IPS-18a (cell line): ENCODE measurements around the gene WASHC4.

Experiments
- H3K27ac ChIP-seq: one replicate; pipeline ENCODE4 v1.5.1; 2013; ENCODE audit warnings: low read length
- H3K27me3 ChIP-seq: one replicate; pipeline ENCODE4 v1.6.1; 2013; ENCODE audit warnings: mild to moderate bottlenecking, low read length; ENCODE audit not compliant: control insufficient read depth, insufficient read depth
- H3K36me3 ChIP-seq: one replicate; pipeline ENCODE4 v1.6.1; 2013; ENCODE audit warnings: low read depth, low read length; ENCODE audit not compliant: control insufficient read depth
- H3K4me1 ChIP-seq: one replicate; pipeline ENCODE4 v1.6.1; 2013; ENCODE audit warnings: low read depth, low read length; ENCODE audit not compliant: control insufficient read depth
- H3K4me3 ChIP-seq: one replicate; pipeline ENCODE4 v1.5.1; 2013; ENCODE audit warnings: low read length
- H3K9ac ChIP-seq: one replicate; pipeline ENCODE4 v1.6.1; 2013; ENCODE audit warnings: mild to moderate bottlenecking, low read length, moderate library complexity
- H3K9me3 ChIP-seq: one replicate; pipeline ENCODE4 v1.6.1; 2013; ENCODE audit warnings: low read depth, low read length; ENCODE audit not compliant: control insufficient read depth

WASHC4 gene

GRCh38 chr12:105107494-105108371 is at the start of gene WASHC4:
Gene WASHC4 (plus strand): TSS chr12:105107731. CDS start chr12:105107801, 70 bp downstream.
- peaks cover 7% of the 10 kb centered on the region for H3K27me3 ChIP-seq
- H3K9ac ChIP-seq = peak within 1 kb of the TSS; percentile 86
- peak within 1 kb of the TSS; percentile 89 for H3K27ac ChIP-seq
- no peaks in the 10 kb centered on the region for H3K9me3 ChIP-seq
- H3K4me1 ChIP-seq = peaks cover 36% of the 10 kb centered on the region
- peak within 1 kb of the TSS; percentile 94 for H3K4me3 ChIP-seq
- H3K36me3 ChIP-seq = peaks cover 9% of the 10 kb centered on the region

GRCh38 chr12:105060715-105061378 is 46.7 kb upstream of the WASHC4 start:
- H3K4me1 ChIP-seq = no peaks in the 10 kb centered on the region
- H3K9me3 ChIP-seq = no peaks in the 10 kb centered on the region
- no peak overlapping the region for H3K9ac ChIP-seq
- no peaks in the 10 kb centered on the region for H3K27me3 ChIP-seq
- no peaks in the 10 kb centered on the region for H3K36me3 ChIP-seq
- H3K4me3 ChIP-seq = no peak overlapping the region
- H3K27ac ChIP-seq = no peak overlapping the region

GRCh38 chr12:105064564-105065178 is 42.9 kb upstream of the WASHC4 start:
- H3K4me1 ChIP-seq = no peaks in the 10 kb centered on the region
- no peaks in the 10 kb centered on the region for H3K27me3 ChIP-seq
- no peak overlapping the region for H3K4me3 ChIP-seq
- H3K9ac ChIP-seq = no peak overlapping the region
- no peaks in the 10 kb centered on the region for H3K36me3 ChIP-seq
- H3K9me3 ChIP-seq = no peaks in the 10 kb centered on the region
- no peak overlapping the region for H3K27ac ChIP-seq

DNA sequence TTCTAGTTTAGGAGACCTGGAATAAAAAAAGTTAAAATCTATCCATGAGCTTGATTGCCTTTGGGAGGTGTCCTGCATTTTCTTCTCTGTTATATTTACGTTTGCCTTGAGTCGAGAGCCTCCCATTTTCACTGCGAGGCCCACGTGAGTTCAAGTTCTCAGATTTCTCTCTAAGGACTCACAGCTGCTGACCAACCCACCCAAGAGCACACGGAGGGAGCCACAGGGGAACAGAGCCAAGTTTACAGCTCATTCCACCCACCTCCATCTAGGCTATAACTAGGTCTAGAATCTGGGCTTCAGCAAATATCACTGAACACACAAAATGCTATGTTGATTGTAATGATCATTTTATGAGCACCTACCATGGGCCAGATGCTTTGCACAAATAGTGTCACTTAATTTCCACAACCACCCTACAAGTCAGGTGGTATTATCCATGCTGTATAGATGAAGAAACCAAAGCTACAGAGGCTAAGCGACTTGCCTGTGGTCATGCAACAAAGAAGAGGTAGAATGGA is 40.0 kb upstream of the WASHC4 start:
- H3K9me3 ChIP-seq = no peaks in the 10 kb centered on the region
- no peaks in the 10 kb centered on the region for H3K36me3 ChIP-seq
- H3K27ac ChIP-seq = no peak overlapping the region
- no peaks in the 10 kb centered on the region for H3K4me1 ChIP-seq
- H3K27me3 ChIP-seq = no peaks in the 10 kb centered on the region
- no peak overlapping the region for H3K9ac ChIP-seq
- H3K4me3 ChIP-seq = no peak overlapping the region

GRCh38 chr12:105069936-105070702 is 37.4 kb upstream of the WASHC4 start:
- H3K9me3 ChIP-seq = no peaks in the 10 kb centered on the region
- H3K27me3 ChIP-seq = no peaks in the 10 kb centered on the region
- H3K4me3 ChIP-seq = no peak overlapping the region
- H3K9ac ChIP-seq = no peak overlapping the region
- H3K4me1 ChIP-seq = no peaks in the 10 kb centered on the region
- H3K27ac ChIP-seq = no peak overlapping the region
- no peaks in the 10 kb centered on the region for H3K36me3 ChIP-seq

- H3K36me3 ChIP-seq = no peaks in the 10 kb centered on the region
- no peak overlapping the region for H3K4me3 ChIP-seq
- H3K9ac ChIP-seq = no peak overlapping the region
- no peak overlapping the region for H3K27ac ChIP-seq
- H3K4me1 ChIP-seq = no peaks in the 10 kb centered on the region
- no peaks in the 10 kb centered on the region for H3K9me3 ChIP-seq
- H3K27me3 ChIP-seq = no peaks in the 10 kb centered on the region
Measured at GRCh38 chr12:105071981-105072380, 35.5 kb upstream of the WASHC4 start.

DNA sequence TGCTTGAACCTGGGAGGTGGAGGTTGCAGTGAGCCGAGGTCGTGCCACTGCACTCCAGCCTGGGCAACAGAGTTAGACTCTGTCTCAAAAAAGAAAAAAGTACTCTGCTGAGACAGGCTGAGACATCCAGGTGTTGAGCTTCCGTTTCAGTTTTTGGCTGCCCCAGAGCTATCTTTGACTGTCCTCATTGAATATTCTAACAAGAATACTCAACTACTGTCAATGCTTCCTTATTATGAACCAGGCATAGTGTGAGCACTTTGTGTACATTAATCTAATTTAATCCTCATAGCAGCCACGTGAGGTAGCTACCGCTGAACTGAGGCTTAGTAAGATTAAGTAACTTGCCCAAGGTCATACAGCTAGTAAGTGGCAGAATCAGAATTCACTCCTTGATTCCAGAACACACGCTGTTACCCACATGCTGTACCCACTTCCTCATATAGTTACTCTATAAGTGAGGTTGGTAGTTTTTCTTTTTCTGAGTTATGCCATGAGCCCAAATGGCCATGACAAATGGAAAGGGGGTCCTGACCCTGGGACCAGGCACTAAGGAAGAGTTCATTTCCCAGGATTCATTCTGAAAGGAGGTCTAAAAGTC is 34.5 kb upstream of the WASHC4 start:
- Histone ChIP-seq H3K27ac (no peak overlapping the region), H3K9ac (no peak overlapping the region), H3K4me1 (no peaks in the 10 kb centered on the region)

GRCh38 chr12:105076098-105076497 is 31.4 kb upstream of the WASHC4 start:
- H3K9ac ChIP-seq = no peak overlapping the region
- no peak overlapping the region for H3K4me3 ChIP-seq
- no peaks in the 10 kb centered on the region for H3K27me3 ChIP-seq
- H3K9me3 ChIP-seq = no peaks in the 10 kb centered on the region
- no peak overlapping the region for H3K27ac ChIP-seq
- H3K36me3 ChIP-seq = no peaks in the 10 kb centered on the region
- no peaks in the 10 kb centered on the region for H3K4me1 ChIP-seq

More for the DNA sequence above, 34.5 kb upstream of the WASHC4 start:
- Histone ChIP-seq H3K4me3 (no peak overlapping the region), H3K36me3 (no peaks in the 10 kb centered on the region), H3K27me3 (no peaks in the 10 kb centered on the region), H3K9me3 (no peaks in the 10 kb centered on the region)

- no peaks in the 10 kb centered on the region for H3K4me1 ChIP-seq
Measured at GRCh38 chr12:105076913-105077312, 30.6 kb upstream of the WASHC4 start.

DNA sequence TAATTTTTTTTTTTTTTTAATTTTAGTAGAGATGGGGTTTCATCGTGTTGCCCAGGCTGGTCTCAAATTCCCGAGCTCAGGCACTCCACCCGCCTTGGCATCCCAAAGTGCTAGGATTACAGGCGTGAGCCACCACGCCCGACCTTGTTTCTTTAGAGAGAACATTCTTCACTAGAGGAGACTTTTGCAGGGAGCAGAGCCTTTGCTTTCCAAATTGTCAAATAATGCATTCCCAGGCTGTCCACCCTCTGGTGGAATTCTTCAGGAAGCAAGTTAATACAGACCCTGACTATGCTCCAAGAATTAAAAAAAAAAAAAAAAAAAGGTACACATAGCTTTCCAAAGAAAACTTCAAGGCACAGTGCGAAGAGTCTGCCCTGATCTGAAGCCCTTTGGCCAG is 30.1 kb upstream of the WASHC4 start:
- Histone ChIP-seq H3K9ac (no peak overlapping the region), H3K4me1 (no peaks in the 10 kb centered on the region), H3K27ac (no peak overlapping the region), H3K4me3 (no peak overlapping the region), H3K36me3 (no peaks in the 10 kb centered on the region), H3K9me3 (no peaks in the 10 kb centered on the region), H3K27me3 (peaks cover 4% of the 10 kb centered on the region)

More at GRCh38 chr12:105076913-105077312, 30.6 kb upstream of the WASHC4 start:
- Histone ChIP-seq H3K36me3 (no peaks in the 10 kb centered on the region), H3K9ac (no peak overlapping the region), H3K4me3 (no peak overlapping the region), H3K27ac (no peak overlapping the region), H3K27me3 (no peaks in the 10 kb centered on the region), H3K9me3 (no peaks in the 10 kb centered on the region)
